ENCODE measurements around the gene RBP3. TPM values are rescaled to one million over a fixed set of nuclear protein-coding genes. Genes with fewer than 3 reads are reported as not detected.

The RBP3 gene
- total and polyA plus RNA-seq, 10 donors = not detected

DNA sequence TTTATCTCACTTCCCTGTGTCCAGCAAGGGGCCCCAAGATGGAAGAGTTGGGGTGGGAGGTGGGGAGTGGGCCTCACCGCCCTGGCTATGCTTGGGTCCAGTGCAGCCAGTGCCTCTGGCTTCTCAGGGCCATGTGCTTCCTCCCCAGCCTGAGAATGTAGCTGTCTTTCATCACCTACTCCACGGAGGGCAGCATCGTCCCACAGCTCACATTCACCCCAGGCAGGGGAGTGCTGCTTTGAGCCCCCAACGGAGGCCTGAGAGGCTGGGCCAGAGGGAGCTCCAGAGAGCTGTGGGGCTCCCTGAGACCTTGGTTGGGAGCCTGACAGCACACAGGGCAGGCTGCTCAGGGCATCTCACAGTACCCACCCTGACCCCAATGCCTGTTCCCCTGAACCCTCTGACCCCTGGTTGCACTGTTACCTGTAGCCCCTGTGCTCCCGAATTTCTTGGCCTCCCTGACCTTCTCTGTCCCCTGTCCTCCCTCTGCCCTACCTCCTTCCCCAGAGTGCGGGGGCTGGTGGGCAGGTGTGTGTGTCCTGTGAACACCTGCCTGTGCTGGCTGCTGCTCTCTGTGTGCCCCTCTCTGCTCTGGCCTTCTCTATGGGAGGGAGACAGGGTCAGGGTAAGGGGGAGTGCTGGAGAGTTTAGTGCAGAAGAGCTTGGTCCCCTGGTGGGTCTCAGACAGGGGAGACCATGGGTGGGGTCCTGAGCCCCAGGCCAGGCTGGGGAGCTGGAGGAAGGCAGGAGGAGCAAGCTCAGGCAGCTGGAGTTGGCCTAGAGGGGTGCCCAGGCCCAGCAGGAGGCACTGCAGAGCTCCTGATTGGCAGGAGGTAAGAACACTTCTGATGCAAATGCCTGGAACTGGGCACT lies 55.5 kb downstream of the RBP3 start:
- Histone ChIP-seq H3K27me3 (replicated peaks in 1 of 7) (peaks cover 0 to 6% (median 0%) of the 10 kb centered on the region in 7 donors), H3K4me1 (peaks cover 0 to 21% (median 6%) of the 10 kb centered on the region in 6 donors), H3K27ac (peak overlapping the region in 6 of 8 donors; percentile 9 to 58 (median 32)), H3K9me3 (no peaks in the 10 kb centered on the region), H3K4me3 (no peak overlapping the region), H3K36me3 (no peaks in the 10 kb centered on the region)
- WGBS, 5 donors = 64 to 88% (median 79%) methylated on average over 2 to 6 of the region's 6 CpGs
- no peak for TF ChIP-seq POLR2A (IDR thresholded peaks at IDR 0.05)
- TF ChIP-seq CTCF (IDR thresholded peaks at IDR 0.05 in 8 of 11, conservative IDR thresholded peaks at IDR 0.05 in 3 of 11) = no peak
- no peak for TF ChIP-seq POLR2AphosphoS5 (IDR thresholded peaks at IDR 0.05)
- intact Hi-C loops (cut with DNase I; ENCODE audit: low total_unique reads) = no loop called here
- DNase-seq = peak; percentile 61

GRCh38 chr10:47404446-47404845 lies 56.3 kb downstream of the RBP3 start:
- peaks cover 0 to 6% (median 0%) of the 10 kb centered on the region in 7 donors for H3K27me3 ChIP-seq (replicated peaks in 1 of 7)
- H3K4me1 ChIP-seq = peaks cover 0 to 27% (median 6%) of the 10 kb centered on the region in 6 donors
- intact Hi-C loops (cut with DNase I; ENCODE audit: low total_unique reads) = no loop called here
- WGBS, 5 donors = 83 to 88% (median 86%) methylated on average over 6 of the region's 6 CpGs
- TF ChIP-seq POLR2AphosphoS5 (IDR thresholded peaks at IDR 0.05) (no peak), CTCF (IDR thresholded peaks at IDR 0.05 in 8 of 11, conservative IDR thresholded peaks at IDR 0.05 in 3 of 11) (no peak), POLR2A (IDR thresholded peaks at IDR 0.05) (no peak)
- no peaks in the 10 kb centered on the region for H3K9me3 ChIP-seq
- peak overlapping the region in 2 of 8 donors; percentile 3 to 4 for H3K27ac ChIP-seq
- H3K4me3 ChIP-seq = no peak overlapping the region
- no peaks in the 10 kb centered on the region for H3K36me3 ChIP-seq
- DNase-seq = peak; percentile 71

- Histone ChIP-seq H3K27me3 (replicated peaks in 1 of 7) (peaks cover 0 to 6% (median 0%) of the 10 kb centered on the region in 7 donors), H3K4me1 (peaks cover 0 to 27% (median 6%) of the 10 kb centered on the region in 6 donors), H3K36me3 (no peaks in the 10 kb centered on the region), H3K9me3 (no peaks in the 10 kb centered on the region), H3K4me3 (no peak overlapping the region), H3K27ac (peak overlapping the region in 2 of 8 donors; percentile 3 to 4)
- DNase-seq = no peak
- intact Hi-C loops (cut with DNase I; ENCODE audit: low total_unique reads) = no loop called here
- TF ChIP-seq POLR2AphosphoS5 (IDR thresholded peaks at IDR 0.05) = no peak
- TF ChIP-seq POLR2A (IDR thresholded peaks at IDR 0.05) = no peak
- TF ChIP-seq CTCF (IDR thresholded peaks at IDR 0.05 in 8 of 11, conservative IDR thresholded peaks at IDR 0.05 in 3 of 11) = no peak
- WGBS, 5 donors = 82 to 93% (median 89%) methylated on average over 2 of the region's 2 CpGs
These were observed 56.8 kb downstream of the RBP3 start for GRCh38 chr10:47404937-47405336.

GRCh38 chr10:47405857-47406547 lies 57.8 kb downstream of the RBP3 start:
- H3K4me3 ChIP-seq = no peak overlapping the region
- intact Hi-C loops (cut with DNase I; ENCODE audit: low total_unique reads) = no loop called here
- H3K27ac ChIP-seq = no peak overlapping the region
- H3K9me3 ChIP-seq = no peaks in the 10 kb centered on the region
- DNase-seq = peak; percentile 71
- H3K27me3 ChIP-seq (replicated peaks in 1 of 7) = peaks cover 0 to 4% (median 0%) of the 10 kb centered on the region in 7 donors
- peaks cover 0 to 27% (median 6%) of the 10 kb centered on the region in 6 donors for H3K4me1 ChIP-seq
- H3K36me3 ChIP-seq = no peaks in the 10 kb centered on the region
- 83 to 91% (median 89%) methylated on average over 10 to 11 of the region's 11 CpGs for WGBS, 5 donors
- TF ChIP-seq POLR2A (IDR thresholded peaks at IDR 0.05) = no peak
